Nucleus accumbens (tissue), 56 donors: ENCODE measurements around the gene PDE4D.
"Not testable (repeated sequence)": the region's sequence is repeated elsewhere in the genome, so short reads cannot be mapped to it uniquely, and the experiment has no call there.

Experiments
- DNase-seq, 56 donors: peaks; one replicate each; lab custom pipeline; 2025; lab: John Stamatoyannopoulos, UW

PDE4D gene

GRCh38 chr5:59800347-59800893 lies 93.1 kb downstream of the PDE4D start:
- no peak for DNase-seq

- DNase-seq: peak in 1 of 56 donors; percentile 6
Observed at GRCh38 chr5:59799668-59800346, 93.7 kb downstream of the PDE4D start.

- DNase-seq: no peak
Observed at GRCh38 chr5:59798862-59799667, 94.5 kb downstream of the PDE4D start.

- DNase-seq: no peak
Observed at GRCh38 chr5:59795141-59795540, 98.4 kb downstream of the PDE4D start.

GRCh38 chr5:59792983-59793585 lies 100.4 kb downstream of the PDE4D start:
- no peak for DNase-seq

- DNase-seq: no peak
Observed at GRCh38 chr5:59791617-59792016, 101.9 kb downstream of the PDE4D start.

- peak in 6 of 56 donors; percentile 2 to 41 (median 20) for DNase-seq
Observed at GRCh38 chr5:59790776-59791475, 102.6 kb downstream of the PDE4D start.

- DNase-seq: no peak
Observed at GRCh38 chr5:59790376-59790775, 103.2 kb downstream of the PDE4D start.

- no peak for DNase-seq
Observed at GRCh38 chr5:59789894-59790293, 103.6 kb downstream of the PDE4D start.

GRCh38 chr5:59789197-59789596 lies 104.3 kb downstream of the PDE4D start:
- no peak for DNase-seq

- DNase-seq: no peak
Observed at GRCh38 chr5:59786334-59786805, 107.2 kb downstream of the PDE4D start.

- no peak for DNase-seq
Observed at GRCh38 chr5:59785676-59786333, 107.7 kb downstream of the PDE4D start.

- DNase-seq: not testable (repeated sequence)
Observed at GRCh38 chr5:59784708-59785107, 108.8 kb downstream of the PDE4D start.

- no peak for DNase-seq
Observed at GRCh38 chr5:59783264-59783663, 110.3 kb downstream of the PDE4D start.

- DNase-seq: no peak
Observed at GRCh38 chr5:59782856-59783255, 110.7 kb downstream of the PDE4D start.

- no peak for DNase-seq
Observed at GRCh38 chr5:59779453-59779852, 114.1 kb downstream of the PDE4D start.

GRCh38 chr5:59777028-59777427 lies 116.5 kb downstream of the PDE4D start:
- DNase-seq: no peak

GRCh38 chr5:59773294-59773693 lies 120.2 kb downstream of the PDE4D start:
- no peak for DNase-seq

GRCh38 chr5:59772757-59773156 lies 120.8 kb downstream of the PDE4D start:
- DNase-seq: no peak

- DNase-seq: no peak
Observed at GRCh38 chr5:59772206-59772605, 121.3 kb downstream of the PDE4D start.
